Raji (cell line): ENCODE results near the gene MYO5B.

Source experiments
- POLR2A ChIP-seq: IDR thresholded peaks from 2 replicates; pipeline ENCODE4 v1.6.1; 2011; ENCODE audit warnings: low read depth, low read length, control low read depth; ENCODE audit not compliant: insufficient read depth

Gene MYO5B

GRCh38 chr18:50133526-50133925 lies 61.4 kb downstream of the MYO5B start:
- no peak for TF ChIP-seq POLR2A

- no peak for TF ChIP-seq POLR2A
Measured at GRCh38 chr18:50131591-50131990, 63.4 kb downstream of the MYO5B start.

GRCh38 chr18:50128506-50129271 lies 66.3 kb downstream of the MYO5B start:
- TF ChIP-seq POLR2A = no peak

- TF ChIP-seq POLR2A = no peak
Measured at GRCh38 chr18:50127516-50128210, 67.3 kb downstream of the MYO5B start.

GRCh38 chr18:50126471-50126870 lies 68.5 kb downstream of the MYO5B start:
- TF ChIP-seq POLR2A = no peak

- TF ChIP-seq POLR2A = no peak
Measured at GRCh38 chr18:50125456-50125855, 69.5 kb downstream of the MYO5B start.

GRCh38 chr18:50119296-50119695 lies 75.7 kb downstream of the MYO5B start:
- no peak for TF ChIP-seq POLR2A

- no peak for TF ChIP-seq POLR2A
Measured at GRCh38 chr18:50117863-50118262, 77.1 kb downstream of the MYO5B start.

GRCh38 chr18:50115095-50115494 lies 79.9 kb downstream of the MYO5B start:
- no peak for TF ChIP-seq POLR2A

GRCh38 chr18:50114448-50114847 lies 80.5 kb downstream of the MYO5B start:
- no peak for TF ChIP-seq POLR2A

GRCh38 chr18:50113726-50114125 lies 81.2 kb downstream of the MYO5B start:
- no peak for TF ChIP-seq POLR2A

GRCh38 chr18:50111398-50111797 lies 83.5 kb downstream of the MYO5B start:
- no peak for TF ChIP-seq POLR2A

- no peak for TF ChIP-seq POLR2A
Measured at GRCh38 chr18:50107468-50107977, 87.4 kb downstream of the MYO5B start.

GRCh38 chr18:50105027-50105426 lies 89.9 kb downstream of the MYO5B start:
- no peak for TF ChIP-seq POLR2A

- no peak for TF ChIP-seq POLR2A
Measured at GRCh38 chr18:50104421-50104820, 90.5 kb downstream of the MYO5B start.

GRCh38 chr18:50099725-50100407 lies 95.1 kb downstream of the MYO5B start:
- TF ChIP-seq POLR2A = no peak
